ENCODE measurements around the gene NR3C2. TPM values are rescaled to one million over a fixed set of nuclear protein-coding genes. Genes with fewer than 3 reads are reported as not detected.
A peak's percentile ranks its signal among the peaks of the same experiment; 100 is the strongest.

The NR3C2 gene
- total RNA-seq, 1 donor from 2014 or later: 2.5 TPM

DNA sequence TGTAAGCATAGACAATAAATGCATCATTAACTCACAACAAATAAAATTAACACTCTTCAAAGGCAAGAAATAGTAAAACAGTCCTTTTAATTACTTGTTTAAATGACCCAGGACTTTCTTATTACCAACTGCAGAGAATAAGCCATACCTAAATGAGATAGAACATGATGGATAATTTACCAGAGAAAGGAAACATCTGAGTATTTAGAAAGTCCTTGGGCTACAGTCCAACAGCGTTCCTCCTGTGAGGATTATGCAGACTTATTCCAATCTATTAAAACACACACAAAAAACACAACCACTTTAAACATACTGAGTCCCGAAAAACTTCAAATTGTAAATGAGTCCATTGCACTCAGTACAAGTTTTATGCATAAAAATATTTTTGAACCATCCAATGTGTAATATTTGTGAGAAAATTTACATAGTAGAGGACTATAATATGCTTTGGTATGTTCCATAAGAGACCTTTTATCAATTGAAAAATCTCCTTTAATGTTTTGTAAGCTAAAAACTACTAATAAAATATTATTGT lies 129.2 kb downstream of the NR3C2 start:
- no peaks in the 10 kb centered on the region for H3K36me3 Mint-ChIP-seq (ENCODE audit: low read depth, unreplicated experiment)
- no peaks in the 10 kb centered on the region for H3K9me3 ChIP-seq (ENCODE audit: insufficient read depth, low read depth, low read length)
- no peak overlapping the region for H3K4me2 ChIP-seq (ENCODE audit: low read length)
- no peak overlapping the region for H3K27ac Mint-ChIP-seq (ENCODE audit: unreplicated experiment)
- H3K27me3 ChIP-seq (ENCODE audit: insufficient read depth, low read length): no peaks in the 10 kb centered on the region
- H3K79me2 ChIP-seq (ENCODE audit: insufficient read depth, low read length): no peaks in the 10 kb centered on the region
- DNase-seq (ENCODE audit: low read depth): no peak
- H3K4me3 ChIP-seq (ENCODE audit: insufficient read depth, low read depth, low read length): no peak overlapping the region
- H2AFZ ChIP-seq (ENCODE audit: low read depth, low read length): no peak overlapping the region
- H3K4me1 Mint-ChIP-seq (ENCODE audit: low read depth, unreplicated experiment): peaks cover 21% of the 10 kb centered on the region
- no peak for FAIRE-seq
- H3K27ac ChIP-seq (ENCODE audit: low read depth, low read length): no peak overlapping the region
- H3K4me3 Mint-ChIP-seq (ENCODE audit: unreplicated experiment): no peak overlapping the region
- no peaks in the 10 kb centered on the region for H4K20me1 ChIP-seq (ENCODE audit: insufficient read depth, low read length)
- no peaks in the 10 kb centered on the region for H3K9me3 Mint-ChIP-seq (ENCODE audit: unreplicated experiment)
- H3K27me3 Mint-ChIP-seq (ENCODE audit: low read depth, unreplicated experiment): no peaks in the 10 kb centered on the region
- H3K36me3 ChIP-seq (ENCODE audit: insufficient read depth, low read length): no peaks in the 10 kb centered on the region
- H3K9ac ChIP-seq (ENCODE audit: low read length): no peak overlapping the region
- TF ChIP-seq EZH2 (IDR thresholded peaks at IDR 0.05; ENCODE audit: insufficient read depth, low read length): no peak
- TF ChIP-seq, protein P1, sequence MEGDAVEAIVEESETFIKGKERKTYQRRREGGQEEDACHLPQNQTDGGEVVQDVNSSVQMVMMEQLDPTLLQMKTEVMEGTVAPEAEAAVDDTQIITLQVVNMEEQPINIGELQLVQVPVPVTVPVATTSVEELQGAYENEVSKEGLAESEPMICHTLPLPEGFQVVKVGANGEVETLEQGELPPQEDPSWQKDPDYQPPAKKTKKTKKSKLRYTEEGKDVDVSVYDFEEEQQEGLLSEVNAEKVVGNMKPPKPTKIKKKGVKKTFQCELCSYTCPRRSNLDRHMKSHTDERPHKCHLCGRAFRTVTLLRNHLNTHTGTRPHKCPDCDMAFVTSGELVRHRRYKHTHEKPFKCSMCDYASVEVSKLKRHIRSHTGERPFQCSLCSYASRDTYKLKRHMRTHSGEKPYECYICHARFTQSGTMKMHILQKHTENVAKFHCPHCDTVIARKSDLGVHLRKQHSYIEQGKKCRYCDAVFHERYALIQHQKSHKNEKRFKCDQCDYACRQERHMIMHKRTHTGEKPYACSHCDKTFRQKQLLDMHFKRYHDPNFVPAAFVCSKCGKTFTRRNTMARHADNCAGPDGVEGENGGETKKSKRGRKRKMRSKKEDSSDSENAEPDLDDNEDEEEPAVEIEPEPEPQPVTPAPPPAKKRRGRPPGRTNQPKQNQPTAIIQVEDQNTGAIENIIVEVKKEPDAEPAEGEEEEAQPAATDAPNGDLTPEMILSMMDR (IDR thresholded peaks at IDR 0.05; ENCODE audit: insufficient read depth, low read depth, low read length): no peak
- no peaks in the 10 kb centered on the region for H3K4me1 ChIP-seq (ENCODE audit: insufficient read depth, low read length)

DNA sequence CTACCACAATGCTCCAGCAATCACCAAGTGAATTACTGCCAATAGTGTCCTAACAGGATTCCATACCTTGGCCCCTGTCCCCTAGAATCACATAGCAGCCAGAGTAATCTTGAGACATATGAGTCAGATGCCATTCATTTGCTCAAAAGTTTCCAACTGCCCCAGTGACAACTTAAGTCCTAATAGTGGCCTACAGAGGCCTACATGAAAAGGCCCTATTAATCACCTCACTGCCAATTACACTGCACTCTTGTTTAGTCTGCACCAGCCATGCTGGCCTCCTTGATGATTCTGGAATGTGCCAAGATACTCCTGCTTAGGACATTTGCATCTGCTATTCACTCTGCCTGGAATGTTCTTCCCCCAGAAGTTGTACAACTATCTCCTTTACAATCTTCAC lies 130.7 kb downstream of the NR3C2 start:
- no peak for TF ChIP-seq EZH2 (IDR thresholded peaks at IDR 0.05; ENCODE audit: insufficient read depth, low read length)
- H3K9me3 Mint-ChIP-seq (ENCODE audit: unreplicated experiment): no peaks in the 10 kb centered on the region
- no peak for FAIRE-seq
- Histone ChIP-seq H3K36me3 (ENCODE audit: insufficient read depth, low read length) (no peaks in the 10 kb centered on the region), H4K20me1 (ENCODE audit: insufficient read depth, low read length) (no peaks in the 10 kb centered on the region), H2AFZ (ENCODE audit: low read depth, low read length) (no peak overlapping the region), H3K4me3 (ENCODE audit: insufficient read depth, low read depth, low read length) (no peak overlapping the region), H3K9me3 (ENCODE audit: insufficient read depth, low read depth, low read length) (no peaks in the 10 kb centered on the region), H3K4me1 (ENCODE audit: insufficient read depth, low read length) (no peaks in the 10 kb centered on the region), H3K9ac (ENCODE audit: low read length) (no peak overlapping the region), H3K27ac (ENCODE audit: low read depth, low read length) (no peak overlapping the region), H3K4me2 (ENCODE audit: low read length) (no peak overlapping the region), H3K79me2 (ENCODE audit: insufficient read depth, low read length) (no peaks in the 10 kb centered on the region), H3K27me3 (ENCODE audit: insufficient read depth, low read length) (no peaks in the 10 kb centered on the region)
- H3K4me3 Mint-ChIP-seq (ENCODE audit: unreplicated experiment): no peak overlapping the region
- peaks cover 21% of the 10 kb centered on the region for H3K4me1 Mint-ChIP-seq (ENCODE audit: low read depth, unreplicated experiment)
- H3K36me3 Mint-ChIP-seq (ENCODE audit: low read depth, unreplicated experiment): no peaks in the 10 kb centered on the region
- no peaks in the 10 kb centered on the region for H3K27me3 Mint-ChIP-seq (ENCODE audit: low read depth, unreplicated experiment)
- H3K27ac Mint-ChIP-seq (ENCODE audit: unreplicated experiment): no peak overlapping the region
- DNase-seq (ENCODE audit: low read depth): peak; percentile 18

DNA sequence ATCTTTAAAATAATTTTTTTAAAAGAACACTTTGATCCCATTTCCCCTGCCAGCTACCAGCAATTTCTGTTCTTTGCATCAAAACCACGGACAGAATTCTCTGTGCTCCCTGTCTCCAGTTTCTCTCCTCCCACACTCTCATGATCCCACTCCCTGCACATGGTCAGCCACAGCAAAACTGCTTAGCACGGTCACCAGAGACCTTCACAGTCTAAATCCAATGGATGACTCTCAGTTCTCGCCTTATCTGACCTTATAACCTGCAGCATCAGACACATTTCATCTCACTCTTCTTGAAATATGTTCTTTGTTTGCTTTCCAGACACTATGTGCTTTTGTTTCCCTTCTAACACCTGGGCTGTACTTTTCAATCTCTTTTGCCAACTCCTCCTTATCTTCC lies 131.5 kb downstream of the NR3C2 start:
- TF ChIP-seq, protein P1 (IDR thresholded peaks at IDR 0.05; ENCODE audit: insufficient read depth, low read depth, low read length): no peak
- TF ChIP-seq EZH2 (IDR thresholded peaks at IDR 0.05; ENCODE audit: insufficient read depth, low read length): no peak
- Histone ChIP-seq H3K79me2 (ENCODE audit: insufficient read depth, low read length) (no peaks in the 10 kb centered on the region), H3K4me3 (ENCODE audit: insufficient read depth, low read depth, low read length) (no peak overlapping the region), H2AFZ (ENCODE audit: low read depth, low read length) (no peak overlapping the region), H3K9me3 (ENCODE audit: insufficient read depth, low read depth, low read length) (no peaks in the 10 kb centered on the region), H3K27me3 (ENCODE audit: insufficient read depth, low read length) (no peaks in the 10 kb centered on the region), H3K4me1 (ENCODE audit: insufficient read depth, low read length) (no peaks in the 10 kb centered on the region), H3K36me3 (ENCODE audit: insufficient read depth, low read length) (no peaks in the 10 kb centered on the region), H3K4me2 (ENCODE audit: low read length) (no peak overlapping the region), H3K27ac (ENCODE audit: low read depth, low read length) (no peak overlapping the region), H3K9ac (ENCODE audit: low read length) (no peak overlapping the region), H4K20me1 (ENCODE audit: insufficient read depth, low read length) (no peaks in the 10 kb centered on the region)
- DNase-seq (ENCODE audit: low read depth) (no peak), FAIRE-seq (no peak)
- Mint-ChIP-seq H3K27me3 (ENCODE audit: low read depth, unreplicated experiment) (no peaks in the 10 kb centered on the region), H3K4me1 (ENCODE audit: low read depth, unreplicated experiment) (peaks cover 21% of the 10 kb centered on the region), H3K27ac (ENCODE audit: unreplicated experiment) (no peak overlapping the region), H3K36me3 (ENCODE audit: low read depth, unreplicated experiment) (no peaks in the 10 kb centered on the region), H3K4me3 (ENCODE audit: unreplicated experiment) (no peak overlapping the region), H3K9me3 (ENCODE audit: unreplicated experiment) (no peaks in the 10 kb centered on the region)
